A204.1 (cell line): Measurements from ENCODE around the gene RICTOR.

ENCODE experiments used
- FAIRE-seq: peaks from 2 replicates; lab custom pipeline; 2012; peaks lifted over from hg19 to GRCh38; lab: Jason Lieb, UNC

RICTOR gene

DNA sequence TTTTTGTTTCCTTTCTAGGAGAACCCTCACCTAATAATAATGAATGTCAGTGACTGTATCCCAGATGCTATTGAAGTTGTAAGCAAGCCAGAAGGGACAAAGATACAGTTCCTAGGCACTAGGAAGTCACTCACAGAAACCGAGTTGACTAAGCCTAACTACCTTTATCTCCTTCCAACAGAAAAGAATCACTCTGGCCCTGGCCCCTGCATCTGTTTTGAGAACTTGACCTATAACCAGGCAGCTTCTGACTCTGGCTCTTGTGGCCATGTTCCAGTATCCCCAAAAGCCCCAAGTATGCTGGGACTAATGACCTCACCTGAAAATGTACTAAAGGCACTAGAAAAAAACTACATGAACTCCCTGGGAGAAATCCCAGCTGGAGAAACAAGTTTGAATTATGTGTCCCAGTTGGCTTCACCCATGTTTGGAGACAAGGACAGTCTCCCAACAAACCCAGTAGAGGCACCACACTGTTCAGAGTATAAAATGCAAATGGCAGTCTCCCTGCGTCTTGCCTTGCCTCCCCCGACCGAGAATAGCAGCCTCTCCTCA, 141.3 kb downstream of the RICTOR start:
- no peak for FAIRE-seq

DNA sequence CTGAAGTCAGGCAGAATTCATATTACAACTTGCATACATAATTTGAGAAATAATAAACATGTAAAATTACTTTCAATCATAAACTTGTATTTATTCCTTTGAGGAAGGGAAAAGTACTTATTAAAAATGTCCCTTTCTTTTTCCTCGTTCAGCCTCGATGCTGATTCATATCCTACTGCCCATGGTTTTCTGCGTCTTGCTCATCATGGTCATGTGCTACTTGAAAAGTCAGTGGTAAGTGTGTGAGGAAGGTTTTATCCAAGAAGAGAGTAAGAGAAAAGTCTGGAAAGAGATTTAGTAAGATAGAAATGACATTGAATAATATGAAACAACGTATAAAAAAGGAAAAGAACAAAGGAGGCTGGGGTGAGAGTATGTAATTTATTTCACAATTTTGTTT, 142.5 kb downstream of the RICTOR start:
- no peak for FAIRE-seq

DNA sequence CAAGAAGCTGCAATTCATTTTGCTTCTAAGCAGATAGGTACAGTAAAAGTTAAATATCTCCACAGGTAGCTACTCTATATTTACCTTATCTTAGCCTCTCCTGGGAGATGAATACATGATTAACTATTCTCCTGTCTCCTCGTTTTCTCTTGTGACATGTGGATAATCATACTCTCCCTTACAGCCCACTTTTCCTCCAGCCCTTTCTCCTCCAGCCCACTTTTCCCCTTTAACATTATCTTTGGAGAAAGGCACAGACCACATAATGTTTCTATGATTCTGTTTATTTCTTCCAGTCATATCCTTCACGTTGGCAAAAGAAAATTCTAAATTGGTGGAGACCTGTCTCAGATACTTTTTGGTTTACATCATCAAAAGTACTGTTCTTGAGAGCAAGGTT, 144.4 kb downstream of the RICTOR start:
- no peak for FAIRE-seq

DNA sequence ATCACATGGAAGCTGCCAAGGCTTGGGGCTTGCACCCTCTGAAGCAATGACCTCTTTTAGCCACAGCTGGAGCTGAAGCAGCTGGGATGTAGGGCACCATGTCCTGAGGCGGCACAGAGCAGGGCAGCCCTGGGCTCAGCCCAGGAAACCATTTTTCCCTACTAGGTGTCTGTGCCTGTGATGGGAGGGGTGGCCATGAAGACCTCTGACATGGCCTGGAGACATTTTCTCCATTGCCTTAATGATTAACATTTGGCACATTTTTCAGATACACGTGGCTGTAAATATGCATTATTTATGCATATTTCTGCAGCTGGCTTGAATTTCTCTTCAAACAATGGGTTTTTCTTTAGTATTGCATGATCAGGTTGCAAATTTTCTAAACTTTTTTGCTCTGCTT, 146.7 kb downstream of the RICTOR start:
- no peak for FAIRE-seq

DNA sequence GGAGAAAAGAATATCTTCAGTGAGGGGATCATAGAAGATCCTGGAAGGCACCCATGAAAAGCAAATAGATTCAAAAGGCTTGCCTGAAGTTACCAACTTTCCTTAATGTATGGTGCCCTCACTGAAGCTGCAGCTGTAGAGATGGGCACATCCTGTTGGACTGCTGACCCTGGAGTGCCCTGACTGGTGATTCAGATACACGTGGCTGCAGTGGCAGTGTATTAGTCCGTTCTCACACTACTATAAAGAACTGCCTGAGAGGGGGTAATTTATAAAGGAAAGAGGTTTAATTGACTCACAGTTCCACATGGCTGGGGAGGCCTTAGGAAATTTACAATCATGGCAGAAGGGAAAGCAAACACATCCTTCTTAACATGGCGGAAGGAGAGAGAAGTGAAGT, 148.1 kb downstream of the RICTOR start:
- no peak for FAIRE-seq

DNA sequence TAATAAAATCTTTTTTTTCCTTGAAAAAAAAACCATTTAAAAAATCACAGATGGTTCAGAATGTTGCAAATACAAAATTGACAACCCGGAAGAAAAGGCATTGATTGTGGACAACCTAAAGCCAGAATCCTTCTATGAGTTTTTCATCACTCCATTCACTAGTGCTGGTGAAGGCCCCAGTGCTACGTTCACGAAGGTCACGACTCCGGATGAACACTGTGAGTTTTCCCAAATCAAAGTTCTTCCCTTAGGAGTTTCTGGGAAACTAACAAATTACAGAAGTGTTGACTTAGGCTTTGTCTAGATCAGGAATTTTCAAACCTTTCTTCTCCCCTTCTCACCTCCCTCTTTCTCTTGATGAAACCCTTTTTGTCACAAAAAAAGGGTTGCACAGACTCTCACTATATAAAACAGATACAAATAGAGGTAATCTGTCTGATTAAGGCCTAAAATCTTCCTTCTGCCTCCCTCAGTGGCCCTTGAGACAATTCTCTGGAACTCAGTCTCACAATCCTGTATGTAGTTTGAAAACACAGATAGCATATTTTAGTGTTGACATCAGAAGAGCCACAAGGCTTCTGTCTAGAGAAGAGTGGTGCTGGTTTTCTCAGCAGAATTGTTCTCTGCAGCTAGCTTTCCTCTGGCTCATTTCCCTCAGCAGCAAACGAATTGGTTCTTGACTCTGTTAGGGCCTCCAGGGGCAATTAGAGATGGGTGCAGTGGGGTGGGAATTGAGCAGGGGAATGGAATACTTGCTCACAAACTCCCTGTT, 148.9 kb downstream of the RICTOR start:
- FAIRE-seq = no peak

DNA sequence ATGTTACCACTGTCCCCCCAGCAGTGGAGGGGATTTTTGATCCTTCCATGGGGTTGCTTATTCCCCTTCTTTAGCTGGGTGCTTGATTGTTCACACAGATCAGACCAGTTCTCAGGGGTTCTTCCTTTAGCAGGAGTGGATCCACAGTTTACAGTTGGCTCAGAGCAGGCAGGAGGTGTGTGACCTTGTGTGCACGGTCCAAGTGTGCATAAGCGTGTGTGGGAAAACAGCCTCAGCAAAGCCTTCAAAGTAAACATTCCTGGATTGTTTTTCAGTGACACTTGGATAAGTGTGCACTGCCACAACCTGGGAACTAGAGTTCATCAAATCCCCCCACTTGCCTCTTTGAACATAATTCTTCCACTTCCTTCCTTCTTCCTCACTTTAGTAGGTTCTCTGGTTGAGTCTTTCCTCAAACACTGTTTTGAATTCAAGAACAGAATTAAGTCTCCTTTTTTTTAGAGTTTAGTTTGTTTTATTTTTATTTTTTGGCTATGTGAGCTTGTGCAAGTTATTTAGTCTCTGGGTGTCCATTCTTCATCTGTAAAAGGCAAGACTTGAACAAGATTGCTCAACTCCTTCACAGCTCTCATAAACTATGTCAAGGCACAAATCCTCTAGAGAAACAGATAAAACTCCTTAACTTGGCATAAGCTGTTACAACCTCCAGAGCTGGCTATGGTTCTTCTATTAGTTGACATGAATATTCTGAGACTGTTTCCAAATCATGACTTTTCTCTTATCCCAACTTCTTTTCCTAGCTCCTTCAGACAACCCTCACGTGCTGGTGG, 150.3 kb downstream of the RICTOR start:
- FAIRE-seq = no peak

DNA sequence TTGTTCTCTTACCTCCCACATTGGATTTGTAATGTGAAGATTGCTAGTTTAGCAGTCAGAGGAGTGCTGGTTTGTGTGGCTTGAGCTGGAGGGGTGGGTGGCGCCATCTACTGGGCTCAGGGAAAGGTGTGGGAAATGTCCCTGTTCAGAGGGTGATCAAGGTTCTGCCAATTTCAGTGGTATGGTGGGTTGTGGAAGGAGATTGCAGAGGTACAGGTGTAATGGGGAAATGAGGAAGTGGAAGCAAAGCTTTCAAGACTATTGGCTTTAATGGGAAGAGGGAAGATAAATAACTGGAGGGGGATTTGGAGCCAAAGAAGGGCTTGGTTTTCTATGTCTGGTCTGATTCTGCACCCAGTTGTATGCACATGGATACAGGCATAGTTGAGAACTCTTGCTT, 152.0 kb downstream of the RICTOR start:
- no peak for FAIRE-seq

DNA sequence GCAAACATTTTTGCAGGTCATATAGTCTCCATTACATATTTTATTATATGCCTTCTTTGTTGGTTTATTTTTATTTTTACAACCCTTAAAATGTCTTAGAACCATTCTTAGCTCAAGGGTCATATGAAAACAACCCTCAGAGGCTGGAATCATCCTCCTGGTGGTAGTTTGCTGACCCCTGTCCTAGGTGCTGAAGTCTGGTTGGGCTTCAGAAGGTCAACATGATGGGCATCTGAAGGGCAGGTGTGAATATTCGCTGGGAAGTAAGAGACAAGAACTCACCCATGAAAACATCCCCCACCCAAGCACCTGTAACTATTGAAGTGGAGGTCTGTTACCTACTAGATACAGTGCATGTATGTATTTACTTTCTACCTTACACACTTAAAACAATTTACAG, 153.0 kb downstream of the RICTOR start:
- FAIRE-seq = no peak

DNA sequence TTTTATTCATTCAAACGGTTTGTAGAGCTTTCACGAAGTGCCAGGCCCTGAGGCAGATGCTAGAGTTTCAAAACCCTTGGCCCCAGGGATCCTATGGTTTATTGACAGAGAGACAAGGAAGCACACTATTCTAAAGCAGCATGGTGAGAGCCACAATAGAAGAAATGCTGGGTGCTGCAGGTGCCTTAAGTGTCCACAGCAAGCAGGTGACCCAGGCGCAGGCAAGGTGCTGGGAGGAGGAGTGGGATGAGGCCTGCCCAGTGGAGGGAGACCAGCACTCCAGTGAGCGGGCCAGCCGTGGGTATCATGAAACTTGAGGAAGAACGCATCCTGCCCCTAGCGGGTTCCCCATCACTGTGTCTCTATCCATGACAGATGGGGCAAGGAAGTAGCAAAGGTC, 157.4 kb downstream of the RICTOR start:
- no peak for FAIRE-seq

DNA sequence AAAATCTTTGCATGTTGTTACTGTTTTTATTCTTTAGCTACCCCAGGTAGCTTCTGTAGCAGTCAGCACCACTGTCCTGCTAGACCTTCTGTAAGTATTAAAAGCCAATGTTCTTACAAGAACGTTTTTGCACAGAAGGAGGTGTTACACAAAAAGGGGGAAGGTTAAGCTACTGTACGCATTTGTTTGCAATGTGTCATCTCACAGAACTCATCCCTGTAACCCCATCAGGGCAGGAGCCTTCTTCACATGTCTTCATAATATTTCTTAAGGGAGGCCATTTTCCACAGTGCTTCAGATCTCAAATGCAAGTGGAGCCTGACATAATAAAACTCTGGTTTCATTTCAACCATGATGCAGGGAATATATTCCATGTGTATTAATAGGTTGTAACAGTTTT, 160.5 kb downstream of the RICTOR start:
- no peak for FAIRE-seq

DNA sequence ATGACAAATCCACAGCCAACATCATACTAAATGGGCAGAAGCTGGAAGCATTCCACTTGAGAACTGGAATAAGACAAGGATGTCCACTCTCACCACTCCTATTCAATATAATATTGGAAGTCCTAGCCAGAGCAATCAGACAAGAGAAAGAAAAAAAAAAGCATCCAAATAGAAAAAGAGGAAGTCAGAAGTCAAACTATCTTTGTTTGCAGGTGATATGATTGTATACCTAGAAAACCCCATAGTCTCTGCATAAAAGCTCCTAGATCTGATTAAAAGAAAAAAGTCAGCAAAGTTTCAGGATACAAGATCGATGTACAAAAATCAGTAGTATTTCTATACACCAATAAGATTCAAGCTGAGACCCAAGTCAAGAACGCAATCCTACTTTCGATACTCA, 162.3 kb downstream of the RICTOR start:
- FAIRE-seq = no peak

DNA sequence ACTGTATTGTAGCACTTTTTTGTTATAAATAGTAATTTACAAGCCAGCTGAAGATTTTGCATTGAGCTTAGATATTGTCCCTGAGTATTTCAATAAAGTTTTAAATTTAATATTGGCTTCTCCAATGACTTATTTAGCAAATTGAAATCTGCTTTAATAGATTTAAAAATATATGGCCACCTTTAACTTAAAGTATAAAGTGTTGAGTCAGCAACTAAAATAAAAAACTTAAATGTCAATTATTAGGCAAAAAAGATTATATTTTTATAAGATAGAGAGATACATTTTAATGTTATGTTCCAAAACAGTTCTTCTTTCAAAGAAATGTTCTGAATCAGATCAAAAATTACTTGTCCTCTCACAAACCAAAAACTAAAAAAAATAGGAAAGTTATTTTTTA, 167.7 kb downstream of the RICTOR start:
- FAIRE-seq = peak; percentile 16

DNA sequence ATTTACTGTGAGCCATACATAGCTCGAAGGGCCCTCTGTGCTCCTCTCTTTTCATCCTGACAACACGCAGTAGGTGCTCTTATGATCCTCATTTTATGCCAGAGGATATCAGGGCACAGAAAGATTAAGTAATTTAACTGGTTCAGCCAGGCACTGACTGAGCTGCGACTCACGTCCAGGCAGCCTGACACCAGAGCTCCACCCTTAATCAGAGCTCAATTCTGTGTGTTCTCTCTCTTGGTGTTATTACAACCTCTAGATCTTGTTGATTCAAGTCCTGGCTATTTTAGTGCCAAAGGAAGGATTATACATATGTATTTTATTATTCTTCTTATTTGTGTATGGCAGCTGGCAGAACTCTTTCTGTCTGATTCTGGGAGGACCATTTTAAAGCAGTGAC, 168.7 kb downstream of the RICTOR start:
- no peak for FAIRE-seq

DNA sequence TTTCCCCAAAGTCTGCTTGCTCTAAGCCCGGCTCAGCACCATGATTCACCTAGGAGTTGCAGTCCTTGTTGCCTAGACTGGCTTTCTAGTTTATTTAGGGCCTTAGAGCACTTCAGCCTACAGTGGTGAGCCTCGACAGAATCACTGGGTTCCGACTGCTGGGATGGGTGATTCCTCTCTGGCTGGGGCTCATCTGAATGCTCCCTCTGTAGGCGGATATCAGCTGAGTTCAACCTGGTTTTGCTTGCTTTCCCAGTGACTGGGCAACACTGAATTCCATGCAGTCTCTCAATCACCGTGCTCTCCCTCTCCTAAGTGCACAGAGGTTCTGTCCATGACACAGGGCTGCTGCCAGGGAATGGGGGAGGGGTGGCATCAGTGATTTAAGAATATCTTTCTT, 174.3 kb downstream of the RICTOR start:
- no peak for FAIRE-seq

DNA sequence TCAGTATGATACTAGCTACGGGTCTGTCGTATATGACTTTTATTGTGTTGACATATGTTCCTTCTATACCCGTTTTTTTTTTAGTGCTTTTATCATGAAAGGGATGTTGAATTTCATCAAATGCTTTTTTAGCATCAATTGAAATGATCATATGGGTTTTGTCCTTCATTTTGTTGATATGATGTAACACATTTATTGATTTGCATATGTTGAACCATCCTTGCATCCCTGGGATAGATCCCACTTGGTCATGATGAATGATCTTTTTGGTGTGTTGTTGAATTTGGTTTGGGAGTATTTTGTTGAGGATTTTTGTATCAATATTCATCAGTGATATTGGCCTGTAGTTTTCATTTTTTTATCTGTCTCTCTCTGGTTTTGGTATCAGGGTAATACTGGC, 177.4 kb downstream of the RICTOR start:
- FAIRE-seq = no peak

DNA sequence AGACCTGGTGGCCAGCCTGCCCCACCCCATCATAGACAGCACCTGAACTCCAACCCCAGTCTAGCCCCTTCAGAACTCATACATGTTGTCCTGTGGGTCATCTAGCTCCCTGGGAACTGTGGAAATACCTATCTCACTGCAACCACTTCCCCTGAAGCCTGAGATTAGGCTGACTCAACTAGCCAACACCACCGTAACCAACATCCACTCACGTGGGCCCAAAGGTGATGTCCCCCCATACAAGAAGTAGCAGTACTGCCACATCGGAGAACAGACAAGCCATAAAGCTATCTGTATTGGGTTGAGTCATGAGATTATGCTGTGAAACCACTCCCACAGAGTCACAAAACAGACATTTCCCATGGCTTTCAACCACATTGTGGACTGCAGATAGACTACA, 181.8 kb downstream of the RICTOR start:
- FAIRE-seq = no peak

DNA sequence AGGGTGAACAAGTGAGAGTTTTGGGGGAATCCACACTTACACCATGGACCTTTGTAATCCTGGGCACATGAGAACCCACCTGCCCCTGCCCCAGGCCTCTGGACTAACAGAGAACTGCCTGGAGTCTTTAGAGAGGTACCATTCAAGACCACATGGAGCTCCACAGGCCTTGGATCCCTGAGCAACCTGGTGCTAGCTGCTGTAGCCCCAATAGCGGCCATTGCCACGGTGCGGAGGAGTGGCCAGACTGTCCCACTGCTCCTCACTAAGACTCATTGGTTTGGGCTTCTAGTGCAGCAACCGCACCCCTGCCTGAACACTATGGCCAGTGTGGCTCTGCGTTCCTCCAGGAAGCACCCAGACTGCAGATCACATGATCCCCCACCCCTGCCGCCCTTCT, 182.6 kb downstream of the RICTOR start:
- FAIRE-seq = no peak

DNA sequence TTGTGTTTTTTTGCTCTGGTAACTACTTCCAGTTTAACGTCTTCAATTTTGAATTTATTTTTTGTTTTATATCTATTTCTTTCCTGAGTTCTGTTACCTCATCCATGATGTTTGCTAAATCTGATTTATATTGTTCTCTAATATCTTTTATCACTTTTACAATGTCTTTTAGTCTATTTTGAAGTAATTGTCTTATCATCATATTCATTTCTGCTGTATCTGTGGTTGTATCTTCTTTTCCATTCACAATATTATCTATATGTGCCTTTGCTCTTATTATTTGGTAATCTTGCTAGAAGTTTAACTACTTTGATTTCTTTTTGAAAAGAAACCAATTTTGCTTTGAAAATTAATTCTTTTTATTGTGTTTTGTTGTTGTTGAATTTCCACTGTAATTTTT, 184.8 kb downstream of the RICTOR start:
- peak; percentile 46 for FAIRE-seq

DNA sequence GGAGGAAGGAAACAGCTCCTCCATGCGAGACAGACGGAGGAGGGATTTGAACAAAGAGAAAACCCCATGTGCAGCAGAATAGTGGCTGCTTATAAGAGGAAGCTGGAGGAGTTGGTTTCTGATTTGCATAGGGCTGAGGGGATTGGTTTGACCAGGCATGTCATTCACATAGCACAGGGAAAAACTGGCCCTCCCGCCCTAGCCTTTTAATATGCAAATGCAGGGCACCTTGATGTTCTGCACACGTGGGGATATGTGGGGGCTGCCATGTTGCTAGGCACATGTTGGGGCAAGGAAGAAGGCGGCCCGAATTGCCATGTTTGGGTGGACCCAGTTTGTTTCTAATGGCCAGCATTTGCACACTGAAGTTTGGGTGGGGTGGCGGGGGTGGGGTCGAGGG, 186.2 kb downstream of the RICTOR start:
- no peak for FAIRE-seq
